T follicular helper cell (primary cell): ENCODE results near the gene STRIP2.
"Not testable (repeated sequence)": the region's sequence is repeated elsewhere in the genome, so short reads cannot be mapped to it uniquely, and the experiment has no call there.

Experiments
- DNase-seq: peaks from one replicate; pipeline ENCODE4 v3.0.0-alpha.2; 2020; ENCODE audit warnings: low read depth

The STRIP2 gene

GRCh38 chr7:129496653-129497052 lies 62.4 kb downstream of the STRIP2 start:
- no peak for DNase-seq

GRCh38 chr7:129497156-129497555 lies 62.9 kb downstream of the STRIP2 start:
- no peak for DNase-seq

- no peak for DNase-seq
These were observed 63.8 kb downstream of the STRIP2 start for GRCh38 chr7:129498021-129498420.

GRCh38 chr7:129499999-129500398 lies 65.8 kb downstream of the STRIP2 start:
- no peak for DNase-seq

GRCh38 chr7:129501760-129502707 lies 67.8 kb downstream of the STRIP2 start, which contains the start of gene SMKR1:
Gene SMKR1 (plus strand): TSS chr7:129502531. CDS start chr7:129502825, 294 bp downstream.
- peak; percentile 89 for DNase-seq

- DNase-seq = no peak
These were observed 68.8 kb downstream of the STRIP2 start for GRCh38 chr7:129502708-129503685.

- DNase-seq = no peak
These were observed 69.5 kb downstream of the STRIP2 start for GRCh38 chr7:129503725-129504124.

- no peak for DNase-seq
These were observed 78.0 kb downstream of the STRIP2 start for GRCh38 chr7:129512192-129512591.

- no peak for DNase-seq
These were observed 79.3 kb downstream of the STRIP2 start for GRCh38 chr7:129513546-129513945.

GRCh38 chr7:129514683-129515082 lies 80.5 kb downstream of the STRIP2 start:
- no peak for DNase-seq

GRCh38 chr7:129515381-129515780 lies 81.1 kb downstream of the STRIP2 start:
- no peak for DNase-seq

- DNase-seq = no peak
These were observed 83.7 kb downstream of the STRIP2 start for GRCh38 chr7:129517931-129518330.

- DNase-seq = no peak
These were observed 85.2 kb downstream of the STRIP2 start for GRCh38 chr7:129519464-129519863.

- no peak for DNase-seq
These were observed 88.1 kb downstream of the STRIP2 start for GRCh38 chr7:129522088-129522970.

GRCh38 chr7:129522971-129523340 lies 88.7 kb downstream of the STRIP2 start:
- DNase-seq = no peak

GRCh38 chr7:129523924-129524323 lies 89.7 kb downstream of the STRIP2 start:
- no peak for DNase-seq

GRCh38 chr7:129524405-129524804 lies 90.2 kb downstream of the STRIP2 start:
- not testable (repeated sequence) for DNase-seq

- DNase-seq = no peak
These were observed 91.1 kb downstream of the STRIP2 start for GRCh38 chr7:129525225-129525862.

- DNase-seq = no peak
These were observed 95.4 kb downstream of the STRIP2 start for GRCh38 chr7:129529643-129530042.

- DNase-seq = no peak
These were observed 96.7 kb downstream of the STRIP2 start for GRCh38 chr7:129530795-129531391.
